IMR-90 (cell line): ENCODE measurements around the gene M6PR. TPM values are rescaled to one million over a fixed set of nuclear protein-coding genes. Genes with fewer than 3 reads are reported as not detected.
"Not testable (repeated sequence)": the region's sequence is repeated elsewhere in the genome, so short reads cannot be mapped to it uniquely, and the experiment has no call there.

Experiments used
- ATAC-seq: fragments of 200-7000 bp; cut with Tn5 transposase; 2 replicates; pipeline ENCODE4 v1.9.1; 2020; ENCODE audit warnings: low read depth, mild to moderate bottlenecking, moderate library complexity
- BruUV-seq: library from RNA; stranded (reverse); fragments of 400-500 nt; replicated peaks from 2 replicates; lab custom pipeline; 2021; lab: Mats Ljungman, UMichigan
- CTCF ChIA-PET: fragments of 300-600 bp; formaldehyde crosslinking; extraction: SDS; loops from one replicate; lab custom pipeline; 2021; ENCODE audit warnings: antibody characterized with exemption; lab: Yijun Ruan, JAX
- POLR2A ChIA-PET: fragments of 300-600 bp; sonication (Branson Sonifier 250); formaldehyde crosslinking; loops from one replicate; lab custom pipeline; 2022; ENCODE audit warnings: antibody characterized with exemption; ENCODE audit not compliant: unreplicated experiment; lab: Charles Lee
- DNase-seq: peaks from one replicate; pipeline ENCODE4 v3.0.0; 2013
- H2AFZ ChIP-seq: replicated peaks from 2 replicates; pipeline ENCODE3; 2013; ENCODE audit warnings: low read length, mild to moderate bottlenecking; ENCODE audit not compliant: poor library complexity
- H2AK5ac ChIP-seq: 2 replicates; pipeline ENCODE4 v1.6.1; 2013; ENCODE audit warnings: low read depth, low read length, inconsistent platforms
- H2AK9ac ChIP-seq: replicated peaks from 2 replicates; pipeline ENCODE3; 2013; ENCODE audit warnings: mild to moderate bottlenecking, low read depth, low read length, moderate library complexity; ENCODE audit not compliant: poor library complexity
- H2BK120ac ChIP-seq: 2 replicates; pipeline ENCODE4 v1.6.1; 2013; ENCODE audit warnings: low read depth, low read length, inconsistent platforms
- H2BK15ac ChIP-seq: 3 replicates; pipeline ENCODE4 v1.6.1; 2013; ENCODE audit warnings: low read depth, low read length, inconsistent platforms
- H2BK20ac ChIP-seq: 2 replicates; pipeline ENCODE4 v1.6.1; 2013; ENCODE audit warnings: low read depth, mild to moderate bottlenecking, inconsistent platforms, low read length, moderate library complexity
- H2BK5ac ChIP-seq: 2 replicates; pipeline ENCODE4 v1.6.1; 2013; ENCODE audit warnings: mild to moderate bottlenecking, low read depth, low read length, inconsistent platforms; ENCODE audit not compliant: poor library complexity, severe bottlenecking
- H3K14ac ChIP-seq: replicated peaks from 2 replicates; pipeline ENCODE4 v1.6.1; 2013; ENCODE audit warnings: low read depth, low read length, inconsistent platforms
- H3K18ac ChIP-seq: 2 replicates; pipeline ENCODE4 v1.6.1; 2013; ENCODE audit warnings: low read depth, low read length, control low read depth
- H3K23ac ChIP-seq: 2 replicates; pipeline ENCODE4 v1.6.1; 2013; ENCODE audit warnings: low read depth, low read length, inconsistent platforms
- H3K27ac ChIP-seq: 2 replicates; pipeline ENCODE4 v1.5.1; 2013; ENCODE audit warnings: mild to moderate bottlenecking, control low read depth, low read length; ENCODE audit not compliant: insufficient read depth
- H3K27me3 ChIP-seq: 2 replicates; pipeline ENCODE4 v1.6.1; 2013; ENCODE audit warnings: low read length; ENCODE audit not compliant: control insufficient read depth, insufficient read depth
- H3K36me3 ChIP-seq: 2 replicates; pipeline ENCODE4 v1.6.1; 2013; ENCODE audit warnings: low read length, mixed read lengths; ENCODE audit not compliant: control insufficient read depth, insufficient read depth
- H3K4ac ChIP-seq: 2 replicates; pipeline ENCODE4 v1.6.1; 2013; ENCODE audit warnings: low read depth, low read length, inconsistent platforms
- H3K4me1 ChIP-seq: 2 replicates; pipeline ENCODE4 v1.6.1; 2013; ENCODE audit warnings: low read length, mixed read lengths; ENCODE audit not compliant: control insufficient read depth, insufficient read depth
- H3K4me2 ChIP-seq: 2 replicates; pipeline ENCODE4 v1.6.1; 2013; ENCODE audit warnings: low read depth, mild to moderate bottlenecking, control low read depth, low read length, moderate library complexity
- H3K4me3 ChIP-seq: 2 replicates; pipeline ENCODE4 v1.5.1; 2013; ENCODE audit warnings: low read depth, mild to moderate bottlenecking, control low read depth, low read length, moderate library complexity; ENCODE audit not compliant: insufficient read depth
- H3K56ac ChIP-seq: 2 replicates; pipeline ENCODE4 v1.6.1; 2013; ENCODE audit warnings: low read length, inconsistent platforms; ENCODE audit not compliant: insufficient read depth; ENCODE audit errors: extremely low read depth
- H3K79me1 ChIP-seq, 2 experiments: 2 replicates each; pipeline ENCODE4 v1.6.1; 2013; ENCODE audit warnings: low read length in 2 of 2, inconsistent platforms in 1 of 2, low read depth in 1 of 2
- H3K9ac ChIP-seq: 2 replicates; pipeline ENCODE4 v1.6.1; 2013; ENCODE audit warnings: low read depth, low read length, control low read depth
- H3K9me1 ChIP-seq: 2 replicates; pipeline ENCODE4 v1.6.1; 2013; ENCODE audit warnings: low read length, inconsistent platforms; ENCODE audit not compliant: insufficient read depth
- H3K9me3 ChIP-seq: 2 replicates; pipeline ENCODE4 v1.6.1; 2013; ENCODE audit warnings: low read length; ENCODE audit not compliant: control insufficient read depth, insufficient read depth
- H4K20me1 ChIP-seq: 2 replicates; pipeline ENCODE4 v1.6.1; 2013; ENCODE audit warnings: low read length, inconsistent platforms; ENCODE audit not compliant: insufficient read depth
- H4K5ac ChIP-seq: 2 replicates; pipeline ENCODE4 v1.6.1; 2013; ENCODE audit warnings: mild to moderate bottlenecking, low read depth, low read length, control low read depth
- H4K8ac ChIP-seq, 2 experiments: 2 replicates each; pipeline ENCODE4 v1.6.1; 2013; ENCODE audit warnings: low read depth in 2 of 2, low read length in 2 of 2, control low read depth in 1 of 2, inconsistent platforms in 1 of 2
- H4K91ac ChIP-seq: 2 replicates; pipeline ENCODE4 v1.6.1; 2013; ENCODE audit warnings: low read depth, low read length, inconsistent platforms; ENCODE audit not compliant: insufficient read depth
- MAZ ChIP-seq: IDR thresholded peaks from 2 replicates; pipeline ENCODE4 v1.6.1; 2012; ENCODE audit warnings: low read depth, mild to moderate bottlenecking, low read length, improper control_type of control experiment, moderate library complexity, borderline replicate concordance
- RAD21 ChIP-seq: IDR thresholded peaks from 2 replicates; pipeline ENCODE4 v1.6.1; 2012; ENCODE audit warnings: low read length, improper control_type of control experiment
- WGBS, 2 experiments: methylation state at CpG; one replicate each; pipeline versions ENCODE4 v1.1.5 to v1.1.7; 2013; ENCODE audit warnings: missing lambda C conversion rate in 2 of 2; ENCODE audit not compliant: insufficient read length in 1 of 2; ENCODE audit errors: extremely low coverage in 2 of 2; 5-methylcytosine and 5-hydroxymethylcytosine counted together
- dilution Hi-C: fragments of 300-500 bp; cut with HindIII; formaldehyde crosslinking; loops from one replicate; pipeline ENCODE4 v1.14.3; 2018; ENCODE audit warnings: low sequenced_read_pairs; ENCODE audit not compliant: unreplicated experiment
- in situ Hi-C: fragments of 300-500 bp; cut with MboI; formaldehyde crosslinking; loops from 3 replicates; pipeline ENCODE4 v1.14.3; 2019; ENCODE audit warnings: low sequenced_read_pairs, inconsistent platforms, mixed read lengths
- intact Hi-C: fragments of 100-400 bp; cut with micrococcal nuclease; formaldehyde crosslinking; loops from 2 replicates; pipeline ENCODE4 v1.10.0; 2022
- polyA plus RNA-seq, 3 experiments: library from polyadenylated mRNA; depleted of rRNA; stranded (reverse); fragments of >200 nt; gene quantifications; 2 replicates each; pipeline ENCODE4 v1.2.3, GENCODE V29; 2012; ENCODE audit warnings: low replicate concordance in 1 of 3
- total RNA-seq: library from RNA; depleted of rRNA; stranded (reverse); fragments of >200 nt; gene quantifications from 2 replicates; pipeline ENCODE4 v1.2.3, GENCODE V29; 2012
- TF ChIP-seq, protein P1 (sequence below): conservative IDR thresholded peaks from 2 replicates; pipeline ENCODE4 v1.5.1; 2012; ENCODE audit warnings: mild to moderate bottlenecking, low read depth, low read length, improper control_type of control experiment

Gene M6PR
- total and polyA plus RNA-seq, 2 of the 4 experiments (the other 2 are of a cell fraction), result 86.6 to 140 TPM

DNA sequence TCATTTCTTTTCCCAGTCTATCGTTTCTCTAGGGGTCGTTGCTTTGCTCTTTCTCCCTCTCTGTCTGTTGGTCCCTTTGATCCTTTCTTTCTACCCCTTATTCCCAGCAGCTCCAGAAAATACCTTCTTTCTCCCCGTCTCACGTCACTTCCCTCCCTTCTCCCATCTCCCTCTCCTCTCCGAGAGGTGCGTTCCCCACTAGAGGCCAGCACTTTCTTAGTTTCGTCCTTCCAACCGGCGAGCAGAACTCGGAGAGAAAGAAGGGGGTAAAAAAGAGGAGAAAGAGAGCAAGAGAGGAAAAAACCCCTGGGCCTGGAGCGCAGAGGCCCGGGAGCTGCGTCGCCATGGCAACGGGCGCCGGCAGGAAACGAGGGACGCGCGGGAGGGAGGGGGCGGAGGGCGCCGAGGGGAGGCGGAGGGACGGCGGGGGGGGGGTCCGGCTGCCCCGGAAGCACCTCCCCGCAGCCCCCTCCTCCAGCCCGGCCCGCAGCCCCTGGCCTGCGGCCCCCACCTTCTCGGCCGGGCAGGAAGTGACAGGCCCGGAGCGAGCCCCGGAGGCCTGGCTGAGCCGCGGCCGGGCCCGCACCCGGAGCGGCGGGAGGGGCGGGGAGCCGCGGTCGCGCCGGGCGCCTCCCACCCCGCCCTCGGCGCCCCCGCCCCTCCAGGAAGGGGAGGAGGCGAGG, 35.3 kb downstream of the M6PR start, which contains the start of gene PHC1:
TSS of gene PHC1 (plus strand) at position 477 of the 683 bp plus-strand sequence. CDS start 3,169 bp downstream, outside the sequence.
- Histone ChIP-seq H2BK5ac (peak within 1 kb of the TSS; percentile 92), H3K27ac (peak within 1 kb of the TSS; percentile 100), H2BK15ac (peak within 1 kb of the TSS; percentile 45; the same call in 2 of the 3 replicates), H3K14ac (peak within 1 kb of the TSS; percentile 79), H3K56ac (peak within 1 kb of the TSS; percentile 89), H3K18ac (peak within 1 kb of the TSS; percentile 73), H4K8ac (peak within 1 kb of the TSS; percentile 77 to 86), H3K9ac (peak within 1 kb of the TSS; percentile 98), H2BK120ac (peak within 1 kb of the TSS; percentile 61), H2AK9ac (peak within 1 kb of the TSS; percentile 88), H4K91ac (peak within 1 kb of the TSS; percentile 64), H3K4ac (peak within 1 kb of the TSS; percentile 76), H3K23ac (peak within 1 kb of the TSS; percentile 80), H3K4me2 (peak within 1 kb of the TSS; percentile 89), H3K4me3 (peak within 1 kb of the TSS; percentile 78), H3K79me1 (peaks cover 7 to 31% of the 10 kb centered on the region in 2 experiments), H2AFZ (peak within 1 kb of the TSS; percentile 95), H4K5ac (peak within 1 kb of the TSS; percentile 74)
- no CpG with 5 or more reads among the region's 57 CpGs for WGBS, 2 experiments
- H3K36me3 ChIP-seq, H4K20me1 ChIP-seq, POLR2A ChIA-PET, H3K9me1 ChIP-seq, H3K4me1 ChIP-seq, BruUV-seq, in situ Hi-C loops, H2AK5ac ChIP-seq, H3K27me3 ChIP-seq, H3K9me3 ChIP-seq, dilution Hi-C loops, H2BK20ac ChIP-seq: not testable (repeated sequence)
- ATAC-seq, result peak; percentile 76
- TF ChIP-seq MAZ, result peak; percentile 33; the same call in 1 of the 2 replicates
- TF ChIP-seq, protein P1, sequence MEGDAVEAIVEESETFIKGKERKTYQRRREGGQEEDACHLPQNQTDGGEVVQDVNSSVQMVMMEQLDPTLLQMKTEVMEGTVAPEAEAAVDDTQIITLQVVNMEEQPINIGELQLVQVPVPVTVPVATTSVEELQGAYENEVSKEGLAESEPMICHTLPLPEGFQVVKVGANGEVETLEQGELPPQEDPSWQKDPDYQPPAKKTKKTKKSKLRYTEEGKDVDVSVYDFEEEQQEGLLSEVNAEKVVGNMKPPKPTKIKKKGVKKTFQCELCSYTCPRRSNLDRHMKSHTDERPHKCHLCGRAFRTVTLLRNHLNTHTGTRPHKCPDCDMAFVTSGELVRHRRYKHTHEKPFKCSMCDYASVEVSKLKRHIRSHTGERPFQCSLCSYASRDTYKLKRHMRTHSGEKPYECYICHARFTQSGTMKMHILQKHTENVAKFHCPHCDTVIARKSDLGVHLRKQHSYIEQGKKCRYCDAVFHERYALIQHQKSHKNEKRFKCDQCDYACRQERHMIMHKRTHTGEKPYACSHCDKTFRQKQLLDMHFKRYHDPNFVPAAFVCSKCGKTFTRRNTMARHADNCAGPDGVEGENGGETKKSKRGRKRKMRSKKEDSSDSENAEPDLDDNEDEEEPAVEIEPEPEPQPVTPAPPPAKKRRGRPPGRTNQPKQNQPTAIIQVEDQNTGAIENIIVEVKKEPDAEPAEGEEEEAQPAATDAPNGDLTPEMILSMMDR, result peak; percentile 51
- peak; percentile 3; the same call in 1 of the 2 replicates for TF ChIP-seq RAD21
- CTCF ChIA-PET, result interaction anchor here (0.6 to 1.4 kb wide), 5 partner anchors 20 to 202 kb away, joined by 3 to 4 read pairs (median 3); partner anchors contain the start of gene M6PR
- DNase-seq, result peak; percentile 69
- intact Hi-C loops, result loop anchor here (2.0 kb wide), 1 partner anchor 35 kb away; the partner anchor contains the start of gene M6PR
